ENCODE measurements around the gene TNS3.

DNA sequence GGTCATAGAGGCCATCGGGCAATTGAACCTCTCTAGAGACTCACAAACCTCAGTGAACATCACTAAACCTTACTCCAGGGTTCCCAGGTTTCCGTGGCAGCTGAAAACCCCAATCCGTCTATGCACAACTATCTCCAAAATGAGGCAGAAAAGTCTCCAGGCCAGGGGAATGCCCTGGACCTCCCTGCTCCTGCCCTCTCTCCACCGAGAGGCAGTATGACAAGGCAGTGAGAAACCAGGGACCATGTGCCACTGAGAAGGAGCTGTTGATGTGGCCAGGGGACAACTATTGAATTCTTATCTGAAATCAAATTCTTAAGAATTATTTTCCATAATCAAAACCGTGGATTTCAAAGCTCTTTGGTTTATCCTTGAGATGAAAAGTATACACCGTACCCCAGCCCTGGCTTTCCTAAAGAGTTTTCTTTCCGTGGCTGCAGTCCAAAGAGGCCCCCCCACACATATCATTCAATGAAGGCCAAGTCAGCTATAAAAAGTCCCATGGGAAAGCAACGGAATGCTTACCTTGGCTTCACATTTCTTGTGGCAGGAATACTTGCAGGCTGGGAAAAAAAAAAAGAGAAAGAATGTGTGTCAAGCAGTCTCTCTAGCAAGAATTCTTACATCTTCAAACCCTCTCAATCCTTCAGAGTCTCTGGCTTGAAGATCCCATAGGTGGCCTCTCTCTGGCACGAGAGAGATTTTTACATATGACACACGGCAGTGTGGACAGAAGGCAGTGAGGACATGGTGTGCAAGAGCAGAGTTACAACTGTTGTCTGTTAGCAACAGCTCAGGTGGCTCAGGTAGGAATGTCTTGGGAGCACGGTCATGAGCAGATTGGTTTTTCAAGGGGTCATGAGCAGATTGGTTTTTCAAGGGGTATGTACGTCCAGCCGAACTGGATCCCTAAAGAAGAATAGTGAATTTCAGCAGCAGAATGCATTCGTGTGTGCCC lies 75.2 kb downstream of the TNS3 start:
- TF ChIP-seq, protein P1, sequence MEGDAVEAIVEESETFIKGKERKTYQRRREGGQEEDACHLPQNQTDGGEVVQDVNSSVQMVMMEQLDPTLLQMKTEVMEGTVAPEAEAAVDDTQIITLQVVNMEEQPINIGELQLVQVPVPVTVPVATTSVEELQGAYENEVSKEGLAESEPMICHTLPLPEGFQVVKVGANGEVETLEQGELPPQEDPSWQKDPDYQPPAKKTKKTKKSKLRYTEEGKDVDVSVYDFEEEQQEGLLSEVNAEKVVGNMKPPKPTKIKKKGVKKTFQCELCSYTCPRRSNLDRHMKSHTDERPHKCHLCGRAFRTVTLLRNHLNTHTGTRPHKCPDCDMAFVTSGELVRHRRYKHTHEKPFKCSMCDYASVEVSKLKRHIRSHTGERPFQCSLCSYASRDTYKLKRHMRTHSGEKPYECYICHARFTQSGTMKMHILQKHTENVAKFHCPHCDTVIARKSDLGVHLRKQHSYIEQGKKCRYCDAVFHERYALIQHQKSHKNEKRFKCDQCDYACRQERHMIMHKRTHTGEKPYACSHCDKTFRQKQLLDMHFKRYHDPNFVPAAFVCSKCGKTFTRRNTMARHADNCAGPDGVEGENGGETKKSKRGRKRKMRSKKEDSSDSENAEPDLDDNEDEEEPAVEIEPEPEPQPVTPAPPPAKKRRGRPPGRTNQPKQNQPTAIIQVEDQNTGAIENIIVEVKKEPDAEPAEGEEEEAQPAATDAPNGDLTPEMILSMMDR (IDR thresholded peaks at IDR 0.05) = no peak
- no peak for TF ChIP-seq POLR2A (IDR thresholded peaks at IDR 0.05; ENCODE audit: low read depth)
- TF ChIP-seq POLR2AphosphoS5 (IDR thresholded peaks at IDR 0.05) = no peak
